PC-9 (cell line): ENCODE measurements around the gene UVSSA. TPM values are rescaled to one million over a fixed set of nuclear protein-coding genes. Genes with fewer than 3 reads are reported as not detected.

Source experiments
- BruUV-seq: library from RNA; stranded (reverse); fragments of 400-500 nt; replicated peaks from 2 replicates; lab custom pipeline; 2021; lab: Mats Ljungman, UMichigan
- CTCF ChIA-PET: fragments of 300-600 bp; sonication (Branson Sonifier 250); formaldehyde crosslinking; loops from one replicate; lab custom pipeline; 2022; ENCODE audit warnings: antibody characterized with exemption; lab: Charles Lee
- POLR2A ChIA-PET: fragments of 300-600 bp; sonication (Branson Sonifier 250); formaldehyde crosslinking; loops from one replicate; lab custom pipeline; 2022; ENCODE audit warnings: antibody characterized with exemption; ENCODE audit not compliant: unreplicated experiment; lab: Charles Lee
- DNase-seq, 2 experiments: peaks; one replicate each; pipeline versions ENCODE4 v3.0.0 to v3.0.0-alpha.2; 2015 to 2022; ENCODE audit warnings: mixed read lengths in 1 of 2
- H2AFZ ChIP-seq: fragments of 200-600 bp; sonication (generic); 2 replicates; pipeline ENCODE4 v1.8.1; 2017; ENCODE audit warnings: antibody characterized with exemption
- H3F3A ChIP-seq: fragments of 200-600 bp; sonication (generic); 2 replicates; pipeline ENCODE4 v1.8.1; 2017; ENCODE audit warnings: antibody characterized with exemption, mild to moderate bottlenecking, low read depth; ENCODE audit not compliant: insufficient read depth
- H3K27ac ChIP-seq: fragments of 200-600 bp; sonication (generic); 2 replicates; pipeline ENCODE4 v1.6.1; 2016; ENCODE audit warnings: mixed run types
- H3K27me3 ChIP-seq: fragments of 200-600 bp; sonication (generic); 2 replicates; pipeline ENCODE4 v1.6.1; 2016; ENCODE audit warnings: low read depth, mixed run types; ENCODE audit not compliant: insufficient read depth
- H3K36me3 ChIP-seq: fragments of 200-600 bp; sonication (generic); 2 replicates; pipeline ENCODE4 v1.6.1; 2016; ENCODE audit warnings: low read depth, mixed run types
- H3K4me1 ChIP-seq: fragments of 200-600 bp; sonication (generic); replicated peaks from 2 replicates; pipeline ENCODE4 v1.6.1; 2016; ENCODE audit warnings: mixed run types; ENCODE audit not compliant: insufficient read depth
- H3K4me2 ChIP-seq: fragments of 200-600 bp; sonication (generic); 2 replicates; pipeline ENCODE4 v1.6.1; 2017; ENCODE audit warnings: mixed run types
- H3K4me3 ChIP-seq: fragments of 200-600 bp; sonication (generic); 2 replicates; pipeline ENCODE4 v1.6.1; 2016; ENCODE audit warnings: mixed run types
- H3K79me2 ChIP-seq: fragments of 200-600 bp; sonication (generic); 2 replicates; pipeline ENCODE4 v1.6.1; 2017; ENCODE audit warnings: low read depth, mixed run types
- H3K9me2 ChIP-seq: fragments of 200-600 bp; sonication (generic); 2 replicates; pipeline ENCODE4 v1.8.1; 2017; ENCODE audit warnings: mild to moderate bottlenecking; ENCODE audit not compliant: insufficient read depth
- H3K9me3 ChIP-seq: fragments of 200-600 bp; sonication (generic); 2 replicates; pipeline ENCODE4 v1.8.1; 2016; ENCODE audit warnings: low read depth; ENCODE audit not compliant: insufficient read depth
- H4K20me1 ChIP-seq: fragments of 200-600 bp; sonication (generic); 2 replicates; pipeline ENCODE4 v1.8.1; 2017; ENCODE audit not compliant: insufficient read depth
- CTCF ChIP-seq: fragments of 200-600 bp; sonication (generic); conservative IDR thresholded peaks from 2 replicates; pipeline ENCODE4 v1.6.1; 2017; ENCODE audit warnings: mixed run types, antibody characterized with exemption, mild to moderate bottlenecking, moderate library complexity
- EZH2 ChIP-seq: fragments of 200-600 bp; sonication (generic); IDR thresholded peaks from 2 replicates; pipeline ENCODE4 v1.8.0; 2017; ENCODE audit warnings: antibody characterized with exemption, low read depth
- intact Hi-C: fragments of 100-400 bp; cut with micrococcal nuclease; formaldehyde crosslinking; loops from one replicate; pipeline ENCODE4 v1.10.0; 2022; ENCODE audit not compliant: unreplicated experiment
- total RNA-seq: library from RNA; stranded (reverse); gene quantifications from 2 replicates; pipeline ENCODE4 v1.2.3, GENCODE V29; 2021

UVSSA gene
- total RNA-seq, 1 experiment from 2014 or later: 24.3 TPM

GRCh38 chr4:1330761-1331590 lies 16.0 kb upstream of the UVSSA start:
- DNase-seq: peak in 1 of 2 experiments; percentile 39
- CTCF ChIA-PET: no interaction called here
- no peaks in the 10 kb centered on the region for H3K9me2 ChIP-seq
- H4K20me1 ChIP-seq: peaks cover 4% of the 10 kb centered on the region; the same call in 1 of the 2 replicates
- peaks cover 61% of the 10 kb centered on the region for H3F3A ChIP-seq
- H3K27me3 ChIP-seq: no peaks in the 10 kb centered on the region
- TF ChIP-seq CTCF (no peak), EZH2 (no peak)
- H3K9me3 ChIP-seq: no peaks in the 10 kb centered on the region; the same call in 1 of the 2 replicates
- no peak overlapping the region for H3K4me3 ChIP-seq
- no peak overlapping the region for H2AFZ ChIP-seq
- peak overlapping the region; percentile 85 for H3K27ac ChIP-seq
- intact Hi-C loops: loop anchor here (1.0 to 10.0 kb wide), 2 partner anchors 14 to 286 kb away; no protein-coding TSS in a partner anchor
- BruUV-seq: TSS peak; percentile 62
- H3K36me3 ChIP-seq: peaks cover 6% of the 10 kb centered on the region; the same call in 1 of the 2 replicates
- H3K4me2 ChIP-seq: peak overlapping the region; percentile 58; the same call in 1 of the 2 replicates
- peaks cover 29% of the 10 kb centered on the region for H3K79me2 ChIP-seq
- peaks cover 32% of the 10 kb centered on the region for H3K4me1 ChIP-seq
- POLR2A ChIA-PET: interaction anchor here (0.6 to 0.7 kb wide), 2 partner anchors 164 to 297 kb away, joined by 3 to 4 read pairs; no protein-coding TSS in a partner anchor

GRCh38 chr4:1331591-1332353 lies 15.2 kb upstream of the UVSSA start:
- Histone ChIP-seq H3K27ac (no peak overlapping the region), H3K9me3 (no peaks in the 10 kb centered on the region; the same call in 1 of the 2 replicates), H3K79me2 (peaks cover 26% of the 10 kb centered on the region), H3F3A (peaks cover 68% of the 10 kb centered on the region), H3K27me3 (no peaks in the 10 kb centered on the region), H3K4me3 (no peak overlapping the region), H4K20me1 (peaks cover 4% of the 10 kb centered on the region; the same call in 1 of the 2 replicates), H3K4me1 (peaks cover 33% of the 10 kb centered on the region), H3K36me3 (peaks cover 11% of the 10 kb centered on the region), H3K9me2 (no peaks in the 10 kb centered on the region), H3K4me2 (no peak overlapping the region), H2AFZ (no peak overlapping the region)
- BruUV-seq: no TSS peak
- CTCF ChIA-PET: no interaction called here
- TF ChIP-seq EZH2 (no peak), CTCF (no peak)
- intact Hi-C loops: loop anchor here (10.0 kb wide), 1 partner anchor 287 kb away; no protein-coding TSS in a partner anchor
- POLR2A ChIA-PET: interaction anchor here (0.6 kb wide), 1 partner anchor 457 kb away, joined by 6 read pairs; no protein-coding TSS in a partner anchor
- peak in 1 of 2 experiments; percentile 20 for DNase-seq

DNA sequence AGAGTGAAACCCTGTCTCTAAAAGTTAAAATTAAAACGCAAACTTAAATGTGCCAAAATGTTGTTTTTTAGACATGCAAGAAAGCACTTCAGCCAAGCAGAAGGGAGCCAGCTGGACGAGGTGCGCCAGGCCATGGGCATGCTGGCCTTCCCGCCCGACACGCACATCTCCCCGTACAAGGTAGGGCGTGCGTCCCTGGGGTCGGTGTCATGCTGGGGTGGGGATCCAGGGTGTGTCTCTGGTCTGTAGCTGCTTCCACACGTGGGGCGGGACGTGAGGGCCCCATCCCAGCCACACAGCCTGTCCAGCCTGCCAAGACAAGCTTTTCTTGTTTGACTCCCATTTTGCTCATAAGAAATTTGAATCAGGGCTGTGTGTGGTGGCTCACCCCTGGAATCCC lies 14.3 kb upstream of the UVSSA start:
- H3K27me3 ChIP-seq: no peaks in the 10 kb centered on the region
- peaks cover 42% of the 10 kb centered on the region for H3K4me1 ChIP-seq
- TF ChIP-seq EZH2 (no peak), CTCF (no peak)
- no peak overlapping the region for H2AFZ ChIP-seq
- ChIA-PET POLR2A (no interaction called here), CTCF (no interaction called here)
- H3K4me2 ChIP-seq: no peak overlapping the region
- peaks cover 26% of the 10 kb centered on the region for H3K79me2 ChIP-seq
- peaks cover 12% of the 10 kb centered on the region for H3K36me3 ChIP-seq
- H3F3A ChIP-seq: peaks cover 74% of the 10 kb centered on the region
- H3K4me3 ChIP-seq: no peak overlapping the region
- no peaks in the 10 kb centered on the region for H3K9me2 ChIP-seq
- H3K27ac ChIP-seq: no peak overlapping the region
- peaks cover 4% of the 10 kb centered on the region; the same call in 1 of the 2 replicates for H4K20me1 ChIP-seq
- no TSS peak for BruUV-seq
- intact Hi-C loops: loop anchor here (10.0 kb wide), 1 partner anchor 288 kb away; no protein-coding TSS in a partner anchor
- peak in 1 of 2 experiments; percentile 11 for DNase-seq
- H3K9me3 ChIP-seq: no peaks in the 10 kb centered on the region; the same call in 1 of the 2 replicates
